Trophoblast cell (in vitro differentiated cells and primary cell): ENCODE results near the gene RAB14.

Experiments
- DNase-seq, 2 donors: peaks; one replicate each; pipeline ENCODE4 v3.0.0-alpha.2; 2016
- H2AFZ ChIP-seq: 2 replicates; pipeline ENCODE4 v1.6.1; 2013; ENCODE audit warnings: low read length, moderate library complexity, mild to moderate bottlenecking; ENCODE audit not compliant: insufficient read depth, poor library complexity
- H2AK5ac ChIP-seq: 2 replicates; pipeline ENCODE4 v1.6.1; 2013; ENCODE audit warnings: mild to moderate bottlenecking, low read length
- H2BK120ac ChIP-seq: 2 replicates; pipeline ENCODE4 v1.6.1; 2013; ENCODE audit warnings: low read length, mild to moderate bottlenecking, moderate library complexity; ENCODE audit not compliant: insufficient read depth, poor library complexity
- H2BK12ac ChIP-seq: 2 replicates; pipeline ENCODE4 v1.6.1; 2013; ENCODE audit warnings: mild to moderate bottlenecking, low read length, moderate library complexity
- H2BK5ac ChIP-seq: 2 replicates; pipeline ENCODE4 v1.6.1; 2013; ENCODE audit warnings: low read length, low read depth, moderate library complexity, mild to moderate bottlenecking; ENCODE audit not compliant: poor library complexity
- H3K14ac ChIP-seq: 2 replicates; pipeline ENCODE4 v1.6.1; 2013; ENCODE audit warnings: mild to moderate bottlenecking, low read length
- H3K18ac ChIP-seq: 2 replicates; pipeline ENCODE4 v1.6.1; 2013; ENCODE audit warnings: mild to moderate bottlenecking, low read length
- H3K23ac ChIP-seq: 2 replicates; pipeline ENCODE4 v1.6.1; 2013; ENCODE audit warnings: low read length
- H3K27ac ChIP-seq: 2 replicates; pipeline ENCODE4 v1.5.1; 2013; ENCODE audit warnings: low read depth, mild to moderate bottlenecking, inconsistent platforms, low read length, moderate library complexity
- H3K27me3 ChIP-seq: 2 replicates; pipeline ENCODE4 v1.6.1; 2013; ENCODE audit warnings: inconsistent platforms, mild to moderate bottlenecking, low read length, moderate library complexity; ENCODE audit not compliant: insufficient read depth
- H3K36me3 ChIP-seq, 2 experiments: 1 replicate in 1 of 2; 2 replicates in 1 of 2; pipeline ENCODE4 v1.6.1; 2013; ENCODE audit warnings: low read length in 2 of 2, mild to moderate bottlenecking in 2 of 2, moderate library complexity in 1 of 2; ENCODE audit not compliant: insufficient read depth in 2 of 2, control insufficient read depth in 1 of 2
- H3K4ac ChIP-seq: 2 replicates; pipeline ENCODE4 v1.6.1; 2013; ENCODE audit warnings: low read depth, mild to moderate bottlenecking, low read length, moderate library complexity
- H3K4me1 ChIP-seq, 2 experiments: 1 replicate in 1 of 2; 2 replicates in 1 of 2; pipeline ENCODE4 v1.6.1; 2013; ENCODE audit warnings: low read length in 2 of 2, mild to moderate bottlenecking in 2 of 2, moderate library complexity in 1 of 2; ENCODE audit not compliant: insufficient read depth in 2 of 2, control insufficient read depth in 1 of 2
- H3K4me2 ChIP-seq: 2 replicates; pipeline ENCODE4 v1.6.1; 2013; ENCODE audit warnings: inconsistent platforms, mild to moderate bottlenecking, low read length, moderate library complexity
- H3K4me3 ChIP-seq: 2 replicates; pipeline ENCODE4 v1.5.1; 2013; ENCODE audit warnings: mild to moderate bottlenecking, low read depth, low read length, inconsistent platforms
- H3K79me1 ChIP-seq: one replicate; pipeline ENCODE4 v1.6.1; 2013; ENCODE audit warnings: low read length
- H3K79me2 ChIP-seq: 2 replicates; pipeline ENCODE4 v1.6.1; 2013; ENCODE audit warnings: low read length, mild to moderate bottlenecking; ENCODE audit not compliant: control insufficient read depth, insufficient read depth, poor library complexity
- H3K9ac ChIP-seq: 2 replicates; pipeline ENCODE4 v1.6.1; 2013; ENCODE audit warnings: mild to moderate bottlenecking, low read length
- H3K9me3 ChIP-seq: 2 replicates; pipeline ENCODE4 v1.6.1; 2013; ENCODE audit warnings: low read depth, mild to moderate bottlenecking, control low read depth, inconsistent platforms, low read length; ENCODE audit not compliant: insufficient read depth
- H4K12ac ChIP-seq: 2 replicates; pipeline ENCODE4 v1.6.1; 2013; ENCODE audit warnings: low read depth, mild to moderate bottlenecking, low read length, moderate library complexity
- H4K8ac ChIP-seq: 2 replicates; pipeline ENCODE4 v1.6.1; 2013; ENCODE audit warnings: low read depth, mild to moderate bottlenecking, low read length, moderate library complexity
- H4K91ac ChIP-seq: one replicate; pipeline ENCODE4 v1.6.1; 2013; ENCODE audit warnings: low read depth, mild to moderate bottlenecking, low read length, moderate library complexity
- WGBS: extraction: QIAGEN DNeasy Blood & Tissue Kit; methylation state at CpG from one replicate; pipeline ENCODE4 v1.1.7; 2013; ENCODE audit warnings: missing lambda C conversion rate; ENCODE audit not compliant: insufficient read length, insufficient coverage; ENCODE audit errors: extremely low coverage; 5-methylcytosine and 5-hydroxymethylcytosine counted together

The RAB14 gene

GRCh38 chr9:121225240-121225639 is 23.6 kb upstream of the RAB14 start:
- H3K14ac ChIP-seq: no peak overlapping the region
- peaks cover 0 to 3% of the 10 kb centered on the region in 2 experiments for H3K4me1 ChIP-seq
- no peak overlapping the region for H3K18ac ChIP-seq
- WGBS: no CpG with 5 or more reads among the region's 5 CpGs
- H4K12ac ChIP-seq: no peak overlapping the region
- H3K36me3 ChIP-seq: no peaks in the 10 kb centered on the region
- no peak overlapping the region for H2BK12ac ChIP-seq
- H3K27ac ChIP-seq: no peak overlapping the region
- no peak overlapping the region for H4K91ac ChIP-seq
- H2AFZ ChIP-seq: no peak overlapping the region
- H3K4ac ChIP-seq: no peak overlapping the region
- no peak overlapping the region for H2BK5ac ChIP-seq
- H3K23ac ChIP-seq: no peak overlapping the region
- no peaks in the 10 kb centered on the region for H3K9me3 ChIP-seq
- H3K4me3 ChIP-seq: no peak overlapping the region
- H2AK5ac ChIP-seq: no peak overlapping the region
- H3K9ac ChIP-seq: no peak overlapping the region
- H3K79me1 ChIP-seq: no peaks in the 10 kb centered on the region
- H3K79me2 ChIP-seq: no peaks in the 10 kb centered on the region
- DNase-seq: no peak
- no peak overlapping the region for H4K8ac ChIP-seq
- no peak overlapping the region for H3K4me2 ChIP-seq
- no peaks in the 10 kb centered on the region for H3K27me3 ChIP-seq
- no peak overlapping the region for H2BK120ac ChIP-seq

DNA sequence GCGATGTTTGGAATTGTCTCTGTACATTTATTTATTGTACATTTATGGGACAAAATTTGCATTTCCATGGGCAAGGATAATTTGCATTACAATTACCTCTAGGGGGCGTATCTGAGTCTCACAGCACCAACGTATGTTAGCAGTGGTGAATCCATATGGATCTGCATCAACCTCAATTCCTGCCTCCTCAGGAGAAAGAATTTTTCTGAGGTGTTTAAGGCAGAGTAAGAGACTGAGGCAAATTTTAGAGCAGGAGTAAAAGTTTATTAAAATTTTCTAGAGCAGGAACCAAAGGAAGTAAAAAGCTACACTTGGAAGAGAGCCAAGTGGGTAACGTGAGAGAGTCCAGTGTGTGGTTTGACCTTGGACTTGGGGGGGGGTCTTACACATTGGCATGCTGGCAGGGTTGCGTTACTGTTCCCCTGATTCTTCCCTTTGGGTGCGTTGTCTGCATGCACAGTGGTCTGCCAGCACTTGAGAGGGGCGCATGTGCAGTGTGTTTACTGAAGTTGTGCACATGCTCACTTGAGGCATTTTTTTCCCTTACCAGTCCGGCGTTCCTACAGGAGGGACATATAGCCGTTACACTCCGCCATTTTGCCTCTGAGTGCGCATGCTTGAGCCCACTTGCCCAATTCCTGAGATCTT is 21.0 kb upstream of the RAB14 start:
- H4K12ac ChIP-seq: no peak overlapping the region
- H3K23ac ChIP-seq: no peak overlapping the region
- H3K4me2 ChIP-seq: no peak overlapping the region
- no peak overlapping the region for H3K9ac ChIP-seq
- H4K91ac ChIP-seq: no peak overlapping the region
- H2BK120ac ChIP-seq: no peak overlapping the region
- no peak overlapping the region for H3K18ac ChIP-seq
- peaks cover 0 to 3% of the 10 kb centered on the region in 2 experiments for H3K4me1 ChIP-seq
- H2AFZ ChIP-seq: no peak overlapping the region
- H2BK5ac ChIP-seq: no peak overlapping the region
- H3K27ac ChIP-seq: no peak overlapping the region
- peak; percentile 98 to 99 for DNase-seq
- no peaks in the 10 kb centered on the region for H3K27me3 ChIP-seq
- no peak overlapping the region for H3K14ac ChIP-seq
- peak overlapping the region; percentile 58 for H3K4me3 ChIP-seq
- H2AK5ac ChIP-seq: no peak overlapping the region
- WGBS: 100% methylated on average over 1 of the region's 12 CpGs
- H4K8ac ChIP-seq: no peak overlapping the region
- no peaks in the 10 kb centered on the region for H3K79me2 ChIP-seq
- H3K9me3 ChIP-seq: no peaks in the 10 kb centered on the region
- H3K4ac ChIP-seq: no peak overlapping the region
- no peaks in the 10 kb centered on the region for H3K36me3 ChIP-seq
- H3K79me1 ChIP-seq: no peaks in the 10 kb centered on the region
- no peak overlapping the region for H2BK12ac ChIP-seq

DNA sequence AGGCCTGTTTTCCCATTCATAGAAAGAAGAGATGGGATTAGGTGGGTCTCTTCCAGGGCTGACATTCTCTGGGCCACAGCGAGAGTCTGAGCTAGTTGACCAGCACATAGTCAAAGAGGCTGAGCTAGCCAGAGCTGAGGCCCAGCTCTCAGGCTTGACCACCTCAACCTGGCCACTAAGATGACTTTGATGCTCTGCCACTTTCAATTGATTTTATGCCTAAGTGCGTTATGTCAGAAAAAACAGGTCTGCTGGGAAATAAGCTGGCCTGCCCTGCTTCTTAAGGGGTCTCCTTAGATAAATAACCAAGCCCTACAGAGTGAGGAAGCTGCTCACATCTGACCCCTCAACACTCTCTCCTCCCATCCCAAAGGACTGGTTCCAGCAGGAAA is 20.0 kb upstream of the RAB14 start:
- H3K79me2 ChIP-seq: no peaks in the 10 kb centered on the region
- WGBS: no CpG with 5 or more reads among the region's 2 CpGs
- H3K4ac ChIP-seq: no peak overlapping the region
- no peaks in the 10 kb centered on the region for H3K27me3 ChIP-seq
- no peak overlapping the region for H2AFZ ChIP-seq
- H3K9me3 ChIP-seq: no peaks in the 10 kb centered on the region
- no peak overlapping the region for H3K9ac ChIP-seq
- no peak overlapping the region for H3K4me3 ChIP-seq
- H3K27ac ChIP-seq: no peak overlapping the region
- no peak overlapping the region for H3K23ac ChIP-seq
- H2BK120ac ChIP-seq: no peak overlapping the region
- no peak overlapping the region for H3K18ac ChIP-seq
- no peak overlapping the region for H3K14ac ChIP-seq
- no peaks in the 10 kb centered on the region for H3K79me1 ChIP-seq
- H3K36me3 ChIP-seq: no peaks in the 10 kb centered on the region
- H2BK12ac ChIP-seq: no peak overlapping the region
- no peak overlapping the region for H2AK5ac ChIP-seq
- H4K12ac ChIP-seq: no peak overlapping the region
- H3K4me1 ChIP-seq: peaks cover 0 to 3% of the 10 kb centered on the region in 2 experiments
- DNase-seq: no peak
- H2BK5ac ChIP-seq: no peak overlapping the region
- no peak overlapping the region for H3K4me2 ChIP-seq
- H4K91ac ChIP-seq: no peak overlapping the region
- no peak overlapping the region for H4K8ac ChIP-seq

- H2BK5ac ChIP-seq: no peak overlapping the region
- no peak overlapping the region for H3K4me3 ChIP-seq
- H3K4ac ChIP-seq: no peak overlapping the region
- WGBS: no CpG with 5 or more reads among the region's 13 CpGs
- no peak overlapping the region for H3K14ac ChIP-seq
- H4K91ac ChIP-seq: no peak overlapping the region
- H2BK120ac ChIP-seq: no peak overlapping the region
- no peak overlapping the region for H2AK5ac ChIP-seq
- no peak overlapping the region for H2AFZ ChIP-seq
- H3K9ac ChIP-seq: no peak overlapping the region
- H4K8ac ChIP-seq: no peak overlapping the region
- no peak overlapping the region for H3K18ac ChIP-seq
- no peak overlapping the region for H3K4me2 ChIP-seq
- no peak overlapping the region for H2BK12ac ChIP-seq
- H3K79me2 ChIP-seq: no peaks in the 10 kb centered on the region
- no peaks in the 10 kb centered on the region for H3K79me1 ChIP-seq
- no peak overlapping the region for H3K23ac ChIP-seq
- no peaks in the 10 kb centered on the region for H3K36me3 ChIP-seq
- no peak overlapping the region for H3K27ac ChIP-seq
- peak in 1 of 2 donors; percentile 32 for DNase-seq
- H3K4me1 ChIP-seq: peaks cover 0 to 3% of the 10 kb centered on the region in 2 experiments
- H3K9me3 ChIP-seq: no peaks in the 10 kb centered on the region
- H4K12ac ChIP-seq: no peak overlapping the region
- no peaks in the 10 kb centered on the region for H3K27me3 ChIP-seq
Measured at GRCh38 chr9:121220996-121221663, 19.5 kb upstream of the RAB14 start.
